Umbilical cord (tissue), 2 donors: ENCODE data around the gene TRMT11. TPM values are rescaled to one million over a fixed set of nuclear protein-coding genes. Genes with fewer than 3 reads are reported as not detected.
"Not testable (repeated sequence)": the region's sequence is repeated elsewhere in the genome, so short reads cannot be mapped to it uniquely, and the experiment has no call there.

Experiments
- DNase-seq: peaks from one replicate; pipeline ENCODE4 v3.0.0-alpha.2; 2015; ENCODE audit warnings: low spot score
- total RNA-seq: library from RNA; depleted of rRNA; stranded (reverse); fragments of >200 nt; gene quantifications from one replicate; pipeline ENCODE4 v1.2.3, GENCODE V29; 2014; ENCODE audit warnings: low replicate concordance; ENCODE audit not compliant: insufficient read depth

Gene TRMT11
- total RNA-seq, 1 donor from 2014 or later = 19.5 TPM

- DNase-seq = no peak
Measured at GRCh38 chr6:126042001-126042419, 55.7 kb downstream of the TRMT11 start.

GRCh38 chr6:126047648-126048047 is 61.3 kb downstream of the TRMT11 start:
- DNase-seq = no peak

- no peak for DNase-seq
Measured at GRCh38 chr6:126048635-126049034, 62.3 kb downstream of the TRMT11 start.

GRCh38 chr6:126050795-126051194 is 64.5 kb downstream of the TRMT11 start:
- no peak for DNase-seq

DNA sequence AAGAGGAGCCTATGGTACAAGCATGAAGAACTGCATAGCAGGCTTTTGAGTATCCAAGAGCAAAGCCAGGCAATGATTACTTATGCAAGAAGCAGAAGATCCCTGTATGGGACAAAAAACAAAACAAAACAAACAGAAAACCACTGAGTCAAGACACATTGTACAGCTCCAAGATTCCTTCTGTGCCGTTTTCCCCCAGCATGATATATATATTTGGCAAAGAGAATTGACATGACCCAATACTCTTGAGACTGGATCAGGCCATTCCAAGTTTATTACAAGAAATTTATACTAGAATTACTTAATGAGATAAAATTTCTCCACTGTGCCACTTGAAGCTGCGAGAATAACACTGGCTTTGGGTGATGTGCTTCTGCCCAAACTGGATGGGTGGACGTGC is 65.5 kb downstream of the TRMT11 start:
- no peak for DNase-seq

- no peak for DNase-seq
Measured at GRCh38 chr6:126052485-126052884, 66.1 kb downstream of the TRMT11 start.

- DNase-seq = peak; percentile 58
Measured at GRCh38 chr6:126054258-126054702, 67.9 kb downstream of the TRMT11 start.

DNA sequence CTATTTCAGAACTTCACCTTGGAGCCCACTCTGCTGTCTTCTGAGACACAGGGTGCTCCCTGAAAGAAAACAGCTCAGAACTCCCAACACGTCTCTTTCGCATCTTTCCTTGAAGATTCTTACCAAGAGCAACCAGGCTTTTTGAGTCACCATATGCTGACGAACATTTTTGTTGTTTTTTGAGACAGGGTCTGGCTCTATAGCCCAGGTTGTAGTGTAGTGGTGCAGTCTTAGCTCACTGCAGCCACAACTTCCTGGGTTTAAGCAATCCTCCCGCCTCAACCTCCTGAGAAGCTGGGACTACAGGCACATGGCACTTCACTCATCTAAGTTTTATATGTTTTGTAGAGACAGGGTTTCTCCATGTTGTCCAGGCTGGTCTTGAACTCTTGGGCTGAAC is 68.5 kb downstream of the TRMT11 start:
- no peak for DNase-seq

- no peak for DNase-seq
Measured at GRCh38 chr6:126055449-126055848, 69.1 kb downstream of the TRMT11 start.

- no peak for DNase-seq
Measured at GRCh38 chr6:126056355-126057004, 70.1 kb downstream of the TRMT11 start.

DNA sequence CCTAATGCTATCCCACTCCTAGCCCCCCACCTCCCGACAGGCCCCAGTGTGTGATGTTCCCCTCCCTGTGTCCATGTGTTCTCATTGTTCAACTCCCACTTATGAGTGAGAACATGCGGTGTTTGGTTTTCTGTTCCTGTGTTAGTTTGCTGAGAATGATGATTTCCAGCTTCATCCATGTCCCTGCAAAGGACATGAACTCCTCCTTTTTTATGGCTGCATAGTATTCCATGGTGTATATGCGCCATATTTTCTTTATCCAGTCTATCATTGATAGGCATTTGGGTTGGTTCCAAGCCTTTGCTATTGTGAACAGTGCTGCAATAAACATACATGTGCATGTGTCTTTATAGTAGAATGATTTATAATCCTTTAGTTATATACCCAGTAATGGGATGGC is 71.7 kb downstream of the TRMT11 start:
- not testable (repeated sequence) for DNase-seq

DNA sequence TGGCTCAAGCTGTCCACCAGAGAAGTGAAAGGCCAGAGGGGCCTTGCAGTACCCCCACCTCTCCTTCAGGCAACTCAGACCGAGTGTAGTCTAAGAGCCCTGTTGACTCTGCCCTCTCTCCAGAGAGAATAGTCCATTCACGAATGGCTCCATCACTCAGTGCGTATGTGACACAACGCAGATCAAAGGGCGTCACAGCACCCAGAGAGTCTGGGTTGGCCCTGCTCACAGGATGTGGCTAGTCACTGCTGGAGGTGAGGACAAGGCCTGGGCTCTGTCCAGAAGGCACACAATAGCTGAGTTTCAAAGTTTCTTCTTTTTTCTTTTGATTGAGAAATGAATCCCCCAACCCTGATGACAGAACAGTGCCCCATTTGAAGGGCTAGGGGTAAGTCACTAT is 74.1 kb downstream of the TRMT11 start:
- DNase-seq = no peak

DNA sequence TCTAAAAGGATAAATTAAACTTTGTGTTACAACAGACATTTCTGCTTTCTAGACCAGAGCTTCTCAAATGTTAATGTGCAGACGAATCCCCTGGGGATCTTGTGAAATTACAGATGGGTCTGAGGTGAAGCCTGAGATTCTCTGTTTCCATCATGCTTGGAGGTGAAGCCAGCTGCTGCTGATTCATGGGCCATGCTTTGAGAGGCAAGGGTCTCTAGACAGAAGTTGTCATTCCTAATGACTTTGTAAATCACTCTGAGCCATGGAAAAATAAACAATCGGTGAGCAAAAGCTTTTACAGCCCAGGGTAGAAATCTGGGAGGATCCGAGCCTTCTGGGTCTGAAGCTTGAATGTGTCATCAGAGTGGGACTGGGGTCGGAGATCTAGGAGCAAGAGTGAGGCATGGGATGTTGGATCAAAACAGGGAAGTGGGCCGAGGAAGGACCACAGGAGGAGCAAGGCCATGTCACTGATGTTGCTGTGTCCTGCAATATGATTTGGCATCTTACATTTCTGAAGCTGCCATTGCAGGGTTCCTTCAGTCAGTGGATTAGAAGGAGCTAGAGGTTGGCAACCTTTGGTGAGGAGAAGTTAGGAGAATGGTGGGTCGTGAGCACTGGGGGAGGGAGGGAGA is 77.3 kb downstream of the TRMT11 start:
- DNase-seq = no peak

- no peak for DNase-seq
Measured at GRCh38 chr6:126064257-126064747, 78.0 kb downstream of the TRMT11 start.

DNA sequence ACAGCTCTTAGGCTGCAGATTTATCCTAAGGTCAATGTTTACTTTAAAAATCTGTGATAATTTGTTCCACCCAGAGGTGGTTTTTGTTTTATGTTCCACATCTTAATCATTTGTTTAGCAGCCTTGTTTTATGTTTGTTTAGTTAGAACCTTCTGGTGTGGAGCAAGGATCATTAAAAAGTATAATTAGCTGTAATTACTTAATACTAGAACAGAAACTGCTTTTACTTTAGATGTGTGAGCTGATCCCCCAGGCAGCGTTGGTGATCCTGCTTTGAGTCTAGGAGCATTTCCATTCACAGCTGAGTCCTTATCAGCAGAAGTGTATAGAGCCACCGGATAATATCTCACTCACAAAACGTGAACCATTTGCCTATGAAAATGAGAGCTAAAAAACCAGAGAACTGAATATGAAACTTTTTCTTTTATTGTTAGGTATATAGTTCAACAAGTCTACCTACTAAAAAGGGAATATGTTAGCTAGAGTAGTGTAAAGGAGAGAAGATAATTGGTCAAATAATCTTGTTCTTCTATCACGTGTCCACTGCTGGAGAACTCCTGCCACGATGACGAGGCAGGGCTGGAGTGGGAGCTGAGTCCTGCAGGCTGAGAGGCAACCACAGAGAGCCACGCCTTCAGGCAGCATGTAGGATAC is 78.5 kb downstream of the TRMT11 start:
- DNase-seq = no peak

DNA sequence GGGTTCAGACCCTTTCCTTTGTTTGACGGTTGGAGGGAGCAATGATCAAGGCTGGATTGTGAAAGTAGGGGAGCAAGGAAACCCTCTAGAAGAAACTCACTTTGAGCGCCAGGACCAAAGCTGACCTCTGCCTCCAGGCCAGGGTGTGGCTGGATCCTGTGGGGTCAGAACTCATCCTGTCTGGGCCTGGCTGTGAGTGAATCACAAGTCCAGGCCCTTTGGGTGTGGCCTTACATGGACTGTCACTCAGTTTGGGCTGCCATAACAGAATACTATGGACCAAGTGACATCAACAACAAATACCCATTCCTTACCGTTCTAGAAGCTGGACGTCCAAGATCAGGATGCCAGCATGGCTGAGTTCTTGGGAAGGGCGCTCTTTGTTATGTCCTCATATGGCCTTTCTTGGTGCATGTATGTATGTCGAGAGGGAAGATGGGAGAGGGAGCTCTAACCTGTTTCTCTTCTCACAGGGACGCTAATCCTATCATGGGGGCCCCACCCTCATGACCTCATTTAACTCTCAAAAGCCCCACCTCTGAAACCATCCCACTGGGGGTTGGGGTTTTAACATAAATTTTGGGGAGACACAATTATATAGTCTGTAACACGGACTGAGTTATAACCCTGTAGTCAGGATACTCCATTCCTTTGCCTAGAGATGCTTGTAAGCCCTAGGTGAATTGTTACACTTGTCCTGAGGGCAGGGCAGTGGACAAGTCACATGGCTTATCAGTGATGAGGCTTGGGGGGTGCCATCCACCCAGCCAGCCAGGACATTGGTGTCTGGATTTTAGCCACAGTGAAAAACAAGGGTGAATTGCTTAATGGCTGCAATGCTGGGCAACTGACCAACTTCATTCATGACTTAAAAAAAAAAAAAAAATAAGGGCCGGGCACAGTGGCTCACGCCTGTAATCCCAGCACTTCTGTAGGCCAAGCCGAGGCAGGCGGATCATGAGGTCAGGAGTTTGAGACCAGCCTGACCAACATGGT is 80.0 kb downstream of the TRMT11 start:
- DNase-seq = no peak

GRCh38 chr6:126067073-126067472 is 80.7 kb downstream of the TRMT11 start:
- DNase-seq = no peak

GRCh38 chr6:126069449-126069848 is 83.1 kb downstream of the TRMT11 start:
- DNase-seq = no peak

GRCh38 chr6:126071000-126071647 is 84.8 kb downstream of the TRMT11 start:
- DNase-seq = no peak

GRCh38 chr6:126072172-126072571 is 85.8 kb downstream of the TRMT11 start:
- no peak for DNase-seq

GRCh38 chr6:126072834-126073233 is 86.5 kb downstream of the TRMT11 start:
- DNase-seq = no peak
